DMS53 treated with DMSO at 0.1 percent for 48 hours (cell line): Measurements from ENCODE around the gene PCNX3.
"Not testable (repeated sequence)": the region's sequence is repeated elsewhere in the genome, so short reads cannot be mapped to it uniquely, and the experiment has no call there.

Experiments
- DNase-seq: peaks from one replicate; lab custom pipeline; 2025; ENCODE audit not compliant: unreplicated experiment; lab: John Stamatoyannopoulos, UW

Gene PCNX3

GRCh38 chr11:65637032-65637557 lies 21.5 kb downstream of the PCNX3 start:
- DNase-seq = no peak

GRCh38 chr11:65637794-65638419 lies 22.3 kb downstream of the PCNX3 start, which contains the start of gene SIPA1:
Gene SIPA1, plus strand, starts transcription at chr11:65638101. Its CDS starts 2,821 bp downstream, at chr11:65640922.
- DNase-seq = peak; percentile 63

GRCh38 chr11:65639228-65639597 lies 23.6 kb downstream of the PCNX3 start:
- DNase-seq = not testable (repeated sequence)

GRCh38 chr11:65639623-65640482 lies 24.3 kb downstream of the PCNX3 start:
- DNase-seq = no peak

- no peak for DNase-seq
Measured at GRCh38 chr11:65640483-65641296, 25.1 kb downstream of the PCNX3 start.

- DNase-seq = no peak
Measured at GRCh38 chr11:65641297-65642013, 25.9 kb downstream of the PCNX3 start.

GRCh38 chr11:65642014-65642671 lies 26.6 kb downstream of the PCNX3 start:
- DNase-seq = no peak

GRCh38 chr11:65643971-65644370 lies 28.4 kb downstream of the PCNX3 start:
- no peak for DNase-seq

- no peak for DNase-seq
Measured at GRCh38 chr11:65644837-65645236, 29.3 kb downstream of the PCNX3 start.

GRCh38 chr11:65645710-65646109 lies 30.1 kb downstream of the PCNX3 start:
- DNase-seq = no peak

- no peak for DNase-seq
Measured at GRCh38 chr11:65646288-65646957, 30.8 kb downstream of the PCNX3 start.

GRCh38 chr11:65646958-65647701 lies 31.6 kb downstream of the PCNX3 start:
- no peak for DNase-seq

GRCh38 chr11:65648997-65649493 lies 33.5 kb downstream of the PCNX3 start:
- DNase-seq = no peak

- no peak for DNase-seq
Measured at GRCh38 chr11:65649656-65650546, 34.3 kb downstream of the PCNX3 start.

GRCh38 chr11:65650547-65651338 lies 35.2 kb downstream of the PCNX3 start:
- DNase-seq = no peak

GRCh38 chr11:65651339-65651588 lies 35.7 kb downstream of the PCNX3 start:
- no peak for DNase-seq
